ENCODE measurements around the gene AMPD1. TPM values are rescaled to one million over a fixed set of nuclear protein-coding genes. Genes with fewer than 3 reads are reported as not detected.

The AMPD1 gene
- polyA plus RNA-seq, 1 of the 3 experiments (the other 2 are of a cell fraction) = not detected

DNA sequence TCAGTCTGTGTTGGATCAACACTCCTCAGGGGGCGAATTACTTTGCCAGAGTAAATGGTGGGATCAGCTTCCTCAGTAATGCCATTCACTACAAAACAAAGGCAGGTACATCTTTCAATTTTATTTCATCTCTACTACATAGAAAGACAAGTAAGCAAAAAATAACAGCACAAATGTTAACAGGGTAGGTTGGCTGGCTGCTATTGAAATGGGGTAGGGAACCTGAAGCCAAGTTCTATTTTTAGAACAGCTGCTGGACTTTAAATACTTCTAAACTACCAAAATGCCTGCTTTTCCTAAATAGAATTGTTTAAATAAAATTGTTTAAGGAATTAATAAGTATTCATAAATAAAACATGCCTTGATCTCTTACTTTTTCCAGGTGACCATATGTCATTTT, 28.6 kb upstream of the AMPD1 start:
- H3F3A ChIP-seq (replicated peaks; ENCODE audit: insufficient read depth) = peaks cover 38% of the 10 kb centered on the region
- H3K79me2 ChIP-seq (ENCODE audit: insufficient read depth) = peaks cover 42% of the 10 kb centered on the region
- no peak overlapping the region for H2AFZ ChIP-seq (ENCODE audit: low read depth)
- WGBS (ENCODE audit: low lambda C conversion rate) = 100% methylated on average over 1 of the region's 1 CpG
- H3K27me3 ChIP-seq (ENCODE audit: insufficient read depth) = no peaks in the 10 kb centered on the region
- ChIA-PET POLR2A (no interaction called here), CTCF (no interaction called here)
- no peaks in the 10 kb centered on the region for H4K20me1 ChIP-seq (ENCODE audit: insufficient read depth)
- H3K4me2 ChIP-seq = no peak overlapping the region
- H3K4me3 ChIP-seq (ENCODE audit: low read depth in 2 of 2, low read length in 1 of 2) = no peak overlapping the region
- H3K27ac ChIP-seq (ENCODE audit: low read depth in 2 of 2, low read length in 1 of 2) = no peak overlapping the region
- no peaks in the 10 kb centered on the region for H3K9me3 ChIP-seq
- H3K36me3 ChIP-seq (replicated peaks in 1 of 2; ENCODE audit: control insufficient read depth in 1 of 2, insufficient read depth in 2 of 2, low read length in 1 of 2) = peaks cover 89 to 93% of the 10 kb centered on the region in 2 experiments
- no peak for DNase-seq
- no peaks in the 10 kb centered on the region for H3K4me1 ChIP-seq (ENCODE audit: control insufficient read depth in 1 of 2, insufficient read depth in 2 of 2, low read depth in 1 of 2, low read length in 1 of 2)
- H3K9ac ChIP-seq = no peak overlapping the region
- no peaks in the 10 kb centered on the region for H3K9me2 ChIP-seq
- TF ChIP-seq, protein P1, sequence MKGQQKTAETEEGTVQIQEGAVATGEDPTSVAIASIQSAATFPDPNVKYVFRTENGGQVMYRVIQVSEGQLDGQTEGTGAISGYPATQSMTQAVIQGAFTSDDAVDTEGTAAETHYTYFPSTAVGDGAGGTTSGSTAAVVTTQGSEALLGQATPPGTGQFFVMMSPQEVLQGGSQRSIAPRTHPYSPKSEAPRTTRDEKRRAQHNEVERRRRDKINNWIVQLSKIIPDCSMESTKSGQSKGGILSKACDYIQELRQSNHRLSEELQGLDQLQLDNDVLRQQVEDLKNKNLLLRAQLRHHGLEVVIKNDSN (IDR thresholded peaks at IDR 0.05; ENCODE audit: borderline replicate concordance, low read depth) = no peak
- TF ChIP-seq NRF1 (IDR thresholded peaks at IDR 0.05; ENCODE audit: low read depth, low read length) (no peak), POLR2AphosphoS5 (IDR thresholded peaks at IDR 0.05; ENCODE audit: low read depth, low read length) (no peak), REST (IDR thresholded peaks at IDR 0.05; ENCODE audit: low read depth, low read length) (no peak), ELF1 (IDR thresholded peaks at IDR 0.05) (no peak), RFX5 (IDR thresholded peaks at IDR 0.05; ENCODE audit: low read length) (no peak), EP300 (IDR thresholded peaks at IDR 0.05; ENCODE audit: borderline replicate concordance in 1 of 2, low read depth in 1 of 2, low read length in 1 of 2) (no peak), RCOR1 (IDR thresholded peaks at IDR 0.05; ENCODE audit: low read length) (no peak), FOXM1 (IDR thresholded peaks at IDR 0.05; ENCODE audit: low read depth) (no peak), FOXJ3 (CRISPR knock-in tag; IDR thresholded peaks at IDR 0.05) (no peak), IRF3 (IDR thresholded peaks at IDR 0.05; ENCODE audit: low read depth, low read length) (no peak)
- TF ChIP-seq, protein P2, sequence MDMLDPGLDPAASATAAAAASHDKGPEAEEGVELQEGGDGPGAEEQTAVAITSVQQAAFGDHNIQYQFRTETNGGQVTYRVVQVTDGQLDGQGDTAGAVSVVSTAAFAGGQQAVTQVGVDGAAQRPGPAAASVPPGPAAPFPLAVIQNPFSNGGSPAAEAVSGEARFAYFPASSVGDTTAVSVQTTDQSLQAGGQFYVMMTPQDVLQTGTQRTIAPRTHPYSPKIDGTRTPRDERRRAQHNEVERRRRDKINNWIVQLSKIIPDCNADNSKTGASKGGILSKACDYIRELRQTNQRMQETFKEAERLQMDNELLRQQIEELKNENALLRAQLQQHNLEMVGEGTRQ (IDR thresholded peaks at IDR 0.05; ENCODE audit: borderline replicate concordance, low read depth, low read length) = no peak
- TF ChIP-seq, protein P3, sequence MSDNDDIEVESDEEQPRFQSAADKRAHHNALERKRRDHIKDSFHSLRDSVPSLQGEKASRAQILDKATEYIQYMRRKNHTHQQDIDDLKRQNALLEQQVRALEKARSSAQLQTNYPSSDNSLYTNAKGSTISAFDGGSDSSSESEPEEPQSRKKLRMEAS (IDR thresholded peaks at IDR 0.05; ENCODE audit: low read depth) = no peak
